Astrocyte of the cerebellum (primary cell): ENCODE data around the gene SLC36A1.

ENCODE experiments used
- DNase-seq: peaks from one replicate; pipeline ENCODE4 v3.0.0-alpha.2; 2011; ENCODE audit warnings: low read depth
- H3K4me3 ChIP-seq: 2 replicates; pipeline ENCODE4 v1.5.1; 2011; ENCODE audit warnings: mild to moderate bottlenecking, low read depth, low read length, moderate library complexity
- in situ Hi-C: cut with HindIII; loops from 2 replicates; pipeline ENCODE4 v1.10.0; 2017; ENCODE audit warnings: low sequenced_read_pairs
- TF ChIP-seq, protein P1 (sequence below): IDR thresholded peaks from 2 replicates; pipeline ENCODE4 v1.5.1; 2012; ENCODE audit warnings: low read length, low read depth, moderate library complexity, mild to moderate bottlenecking; ENCODE audit errors: missing control alignments

SLC36A1 gene

DNA sequence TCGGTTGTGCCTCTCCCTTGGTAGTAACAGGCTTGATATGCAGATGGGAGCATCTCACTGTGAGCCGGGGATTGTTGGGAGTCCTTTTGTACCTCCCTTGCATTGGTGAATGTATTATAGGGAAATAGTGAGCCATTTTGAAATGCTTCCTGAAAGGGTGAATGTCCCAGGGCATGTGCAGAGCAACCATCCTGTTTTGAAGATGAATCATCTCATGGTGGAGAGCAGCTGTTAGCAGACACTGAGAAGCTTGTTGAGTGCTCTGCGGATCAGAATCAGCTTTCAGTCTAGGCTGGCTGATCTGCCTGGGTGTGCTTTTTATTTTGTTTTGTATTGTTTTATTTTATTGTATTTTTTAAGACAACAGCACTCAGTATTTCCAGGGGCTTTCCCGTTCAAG lies 29.7 kb downstream of the SLC36A1 start:
- H3K4me3 ChIP-seq, result no peak overlapping the region

DNA sequence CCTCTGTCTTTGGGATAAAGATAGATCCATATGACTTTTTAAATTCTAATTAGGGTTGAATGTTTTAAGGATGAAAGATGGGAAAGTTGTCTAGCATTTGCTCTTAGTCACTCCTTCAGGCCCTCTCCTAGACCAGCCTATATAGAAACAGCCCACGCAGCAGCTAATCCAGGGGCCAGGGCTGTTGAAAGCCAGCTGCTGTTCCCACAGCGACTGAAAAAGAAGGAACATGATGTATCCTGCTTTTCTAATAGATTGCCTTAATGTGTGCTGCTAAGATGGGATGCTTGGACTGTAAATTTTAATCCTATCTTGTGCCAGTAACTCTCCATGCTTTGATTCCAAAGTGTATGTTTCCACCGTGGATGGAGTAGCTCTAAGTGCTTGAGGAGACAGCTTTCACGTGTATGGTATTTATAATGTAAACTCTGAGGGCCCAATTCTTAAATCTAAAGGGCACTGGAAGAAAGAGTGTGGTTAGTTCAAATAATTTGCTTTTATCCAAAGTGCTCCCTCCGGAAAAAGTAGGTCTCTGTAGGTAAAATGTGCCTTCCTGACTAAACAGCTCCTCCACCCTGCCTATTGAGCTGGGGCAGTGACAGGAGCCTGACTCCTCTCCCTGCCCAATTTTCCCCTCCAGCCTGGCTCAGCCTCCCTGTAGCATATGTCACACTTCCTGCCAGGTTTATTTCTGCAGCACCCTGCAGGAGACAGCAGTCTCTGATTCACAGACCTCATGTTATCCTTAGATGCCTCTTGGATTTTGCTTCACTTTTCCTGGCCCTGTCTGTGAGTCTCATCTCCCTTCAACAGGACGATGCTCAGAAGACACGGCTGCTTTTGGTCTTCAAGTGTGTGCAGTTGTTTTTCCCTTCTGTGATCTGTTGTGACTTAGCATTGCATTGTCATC lies 33.2 kb downstream of the SLC36A1 start:
- no peak for DNase-seq
- in situ Hi-C loops, result no loop called here
- no peak overlapping the region for H3K4me3 ChIP-seq

More for the DNA sequence above, 29.7 kb downstream of the SLC36A1 start:
- in situ Hi-C loops, result no loop called here
- TF ChIP-seq, protein P1, sequence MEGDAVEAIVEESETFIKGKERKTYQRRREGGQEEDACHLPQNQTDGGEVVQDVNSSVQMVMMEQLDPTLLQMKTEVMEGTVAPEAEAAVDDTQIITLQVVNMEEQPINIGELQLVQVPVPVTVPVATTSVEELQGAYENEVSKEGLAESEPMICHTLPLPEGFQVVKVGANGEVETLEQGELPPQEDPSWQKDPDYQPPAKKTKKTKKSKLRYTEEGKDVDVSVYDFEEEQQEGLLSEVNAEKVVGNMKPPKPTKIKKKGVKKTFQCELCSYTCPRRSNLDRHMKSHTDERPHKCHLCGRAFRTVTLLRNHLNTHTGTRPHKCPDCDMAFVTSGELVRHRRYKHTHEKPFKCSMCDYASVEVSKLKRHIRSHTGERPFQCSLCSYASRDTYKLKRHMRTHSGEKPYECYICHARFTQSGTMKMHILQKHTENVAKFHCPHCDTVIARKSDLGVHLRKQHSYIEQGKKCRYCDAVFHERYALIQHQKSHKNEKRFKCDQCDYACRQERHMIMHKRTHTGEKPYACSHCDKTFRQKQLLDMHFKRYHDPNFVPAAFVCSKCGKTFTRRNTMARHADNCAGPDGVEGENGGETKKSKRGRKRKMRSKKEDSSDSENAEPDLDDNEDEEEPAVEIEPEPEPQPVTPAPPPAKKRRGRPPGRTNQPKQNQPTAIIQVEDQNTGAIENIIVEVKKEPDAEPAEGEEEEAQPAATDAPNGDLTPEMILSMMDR, result no peak
- no peak for DNase-seq

DNA sequence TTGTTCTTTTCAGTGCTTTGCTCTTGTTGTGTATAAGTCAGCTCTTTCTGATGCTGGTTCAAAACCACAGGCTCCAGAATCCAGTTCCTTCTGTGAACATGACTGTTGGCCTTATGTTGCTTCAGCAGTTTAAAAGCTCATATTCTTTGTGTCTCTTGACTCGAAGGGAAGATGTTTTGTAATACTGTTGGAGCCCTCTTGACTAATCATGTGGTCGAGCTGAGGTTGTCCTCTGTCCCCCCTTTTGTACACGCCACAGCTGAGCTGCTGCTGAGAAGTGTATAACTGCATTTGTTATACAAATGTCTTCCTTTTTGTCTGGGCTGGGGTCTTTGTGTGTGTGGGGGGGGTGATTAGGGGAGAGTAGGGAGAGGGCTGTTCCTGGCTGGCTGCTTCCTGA lies 35.8 kb downstream of the SLC36A1 start:
- H3K4me3 ChIP-seq, result no peak overlapping the region
- DNase-seq, result no peak
- in situ Hi-C loops, result no loop called here
- TF ChIP-seq, protein P1, result no peak

More for the DNA sequence above, 33.2 kb downstream of the SLC36A1 start:
- TF ChIP-seq, protein P1, result no peak

DNA sequence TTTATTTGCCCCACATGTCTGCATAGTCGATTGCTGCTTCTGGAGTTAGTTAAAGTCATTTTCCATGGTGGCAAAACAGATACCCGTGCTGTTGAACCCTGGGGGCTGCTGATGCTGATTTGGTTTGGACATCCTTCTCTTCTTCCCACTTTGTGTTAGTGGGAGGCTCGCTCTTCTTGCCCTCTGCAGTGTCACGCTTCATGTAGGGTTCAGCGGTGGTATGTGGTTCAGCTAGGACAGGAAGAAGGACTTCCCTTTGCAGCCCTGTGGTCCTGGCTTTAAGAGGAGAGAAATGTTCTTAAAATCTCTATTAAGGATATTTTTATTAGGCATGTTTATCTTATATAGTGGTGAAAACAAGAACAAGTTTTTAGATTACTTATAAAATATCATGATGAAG lies 36.2 kb downstream of the SLC36A1 start:
- in situ Hi-C loops, result no loop called here
- TF ChIP-seq, protein P1, result no peak
- no peak for DNase-seq
- H3K4me3 ChIP-seq, result no peak overlapping the region

DNA sequence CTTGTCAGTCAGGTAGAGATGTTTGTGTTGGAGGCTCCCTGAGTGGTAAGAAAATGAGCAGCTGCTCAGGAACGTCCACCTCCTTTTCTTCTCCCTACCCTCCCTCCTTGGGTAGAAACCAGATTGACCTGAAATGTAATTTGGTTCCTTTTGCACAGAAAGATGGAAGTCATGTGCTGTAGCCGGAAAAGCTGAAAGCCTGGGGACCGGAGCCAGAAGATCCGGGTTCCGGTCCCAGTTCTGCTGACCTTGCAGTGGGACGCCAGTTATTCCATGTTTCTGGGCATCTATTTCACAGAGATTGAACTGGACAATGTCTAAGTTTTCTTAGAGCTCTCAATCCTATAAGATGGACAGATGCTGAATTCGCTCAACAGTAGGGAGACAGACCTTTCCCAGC lies 40.1 kb downstream of the SLC36A1 start:
- in situ Hi-C loops, result no loop called here
- no peak for DNase-seq

DNA sequence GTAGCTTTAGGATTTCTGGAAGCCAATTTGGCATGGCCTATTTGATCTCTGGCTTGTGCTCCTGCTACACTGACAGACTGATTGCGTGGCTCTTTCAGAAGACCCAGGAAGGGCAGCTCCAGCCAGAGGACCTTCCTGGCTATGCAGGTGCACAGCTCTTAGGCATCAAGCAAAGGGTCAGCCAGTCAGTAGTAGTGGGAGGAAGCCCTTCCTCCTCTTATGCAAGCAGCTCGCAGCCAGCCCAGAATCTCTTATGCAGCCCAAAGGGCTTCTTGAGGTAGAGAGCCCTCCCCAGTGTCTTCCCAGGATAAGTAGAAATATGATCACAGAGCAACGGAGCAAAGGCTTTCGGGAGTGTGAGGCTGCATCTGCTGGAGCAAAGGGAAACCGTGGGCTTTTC lies 43.2 kb downstream of the SLC36A1 start:
- TF ChIP-seq, protein P1, result no peak
- DNase-seq, result no peak
- no peak overlapping the region for H3K4me3 ChIP-seq
- in situ Hi-C loops, result no loop called here

More for the DNA sequence above, 40.1 kb downstream of the SLC36A1 start:
- TF ChIP-seq, protein P1, result no peak
- H3K4me3 ChIP-seq, result no peak overlapping the region
